Astrocyte of the hippocampus (primary cell): ENCODE results near the gene RBL1.
A peak's percentile ranks its signal among the peaks of the same experiment; 100 is the strongest.
"Not testable (repeated sequence)": the region's sequence is repeated elsewhere in the genome, so short reads cannot be mapped to it uniquely, and the experiment has no call there.

Experiments used
- DNase-seq: peaks from one replicate; pipeline ENCODE4 v3.0.0; 2011; ENCODE audit warnings: low read depth, low spot score

The RBL1 gene

GRCh38 chr20:36992802-36993334 lies 102.9 kb downstream of the RBL1 start:
- DNase-seq, result no peak

GRCh38 chr20:36991703-36992102 lies 104.1 kb downstream of the RBL1 start:
- no peak for DNase-seq

- DNase-seq, result no peak
Measured at GRCh38 chr20:36989797-36990196, 106.0 kb downstream of the RBL1 start.

DNA sequence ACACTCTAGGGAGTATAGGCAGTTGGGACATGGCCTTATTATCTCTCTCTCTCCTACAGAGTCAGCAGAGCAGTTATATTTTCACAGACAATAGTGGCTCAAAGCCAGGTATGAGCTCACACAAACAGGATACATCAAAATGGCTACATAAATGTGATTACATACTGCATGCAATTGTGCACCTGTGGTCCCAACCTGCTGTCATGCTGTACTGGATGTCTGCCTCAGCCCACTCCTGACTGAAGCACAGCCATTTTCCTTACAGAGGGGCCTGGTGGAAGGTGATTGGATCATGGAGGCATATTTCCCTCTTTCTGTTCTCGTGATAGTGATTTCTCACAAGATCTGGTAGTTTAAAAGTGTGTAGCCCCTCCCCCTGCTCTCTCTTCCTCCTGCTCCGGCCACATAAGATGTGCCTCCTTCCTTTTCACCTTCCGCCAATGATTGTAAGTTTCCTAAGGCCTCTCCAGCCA lies 107.3 kb downstream of the RBL1 start:
- DNase-seq, result peak; percentile 7

DNA sequence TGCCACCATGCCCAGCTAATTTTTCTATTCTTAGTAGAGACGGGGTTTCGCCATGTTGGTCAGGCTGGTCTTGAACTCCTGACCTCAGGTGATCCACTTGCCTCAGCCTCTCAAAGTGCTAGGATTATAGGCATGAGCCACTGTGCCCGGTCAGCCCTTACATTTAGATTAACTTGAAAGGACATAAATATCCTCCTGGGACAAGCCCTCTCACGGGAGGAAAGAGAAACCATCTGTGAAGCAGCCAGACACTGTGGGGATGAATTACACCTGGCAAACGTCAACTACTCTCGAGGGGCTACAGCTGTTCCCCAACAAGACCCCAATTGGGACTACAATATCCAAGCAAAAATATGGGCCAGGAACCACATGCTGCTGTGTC lies 111.5 kb downstream of the RBL1 start:
- DNase-seq, result no peak

GRCh38 chr20:36975099-36975818 lies 120.5 kb downstream of the RBL1 start:
- no peak for DNase-seq

DNA sequence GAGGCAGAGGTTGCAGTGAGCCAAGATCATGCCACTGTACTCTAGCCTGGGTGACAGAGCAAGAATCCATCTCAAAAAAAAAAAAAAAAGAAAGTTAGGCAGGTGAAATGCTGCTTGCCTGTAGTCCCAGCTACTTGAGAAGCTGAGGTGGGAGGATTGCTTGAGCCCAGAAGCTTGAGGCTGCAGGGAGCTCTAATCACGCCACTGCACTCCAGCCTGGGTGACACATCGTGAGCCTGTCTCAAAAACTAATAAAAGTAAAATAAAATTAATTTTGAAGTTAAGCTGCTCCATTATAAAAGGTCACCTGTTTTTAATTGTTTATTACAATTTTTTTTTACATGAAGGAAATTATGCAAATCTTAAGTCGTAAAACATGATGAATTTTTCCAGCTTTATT lies 121.1 kb downstream of the RBL1 start:
- DNase-seq, result no peak

- DNase-seq, result no peak
Measured at GRCh38 chr20:36971103-36971502, 124.7 kb downstream of the RBL1 start.

DNA sequence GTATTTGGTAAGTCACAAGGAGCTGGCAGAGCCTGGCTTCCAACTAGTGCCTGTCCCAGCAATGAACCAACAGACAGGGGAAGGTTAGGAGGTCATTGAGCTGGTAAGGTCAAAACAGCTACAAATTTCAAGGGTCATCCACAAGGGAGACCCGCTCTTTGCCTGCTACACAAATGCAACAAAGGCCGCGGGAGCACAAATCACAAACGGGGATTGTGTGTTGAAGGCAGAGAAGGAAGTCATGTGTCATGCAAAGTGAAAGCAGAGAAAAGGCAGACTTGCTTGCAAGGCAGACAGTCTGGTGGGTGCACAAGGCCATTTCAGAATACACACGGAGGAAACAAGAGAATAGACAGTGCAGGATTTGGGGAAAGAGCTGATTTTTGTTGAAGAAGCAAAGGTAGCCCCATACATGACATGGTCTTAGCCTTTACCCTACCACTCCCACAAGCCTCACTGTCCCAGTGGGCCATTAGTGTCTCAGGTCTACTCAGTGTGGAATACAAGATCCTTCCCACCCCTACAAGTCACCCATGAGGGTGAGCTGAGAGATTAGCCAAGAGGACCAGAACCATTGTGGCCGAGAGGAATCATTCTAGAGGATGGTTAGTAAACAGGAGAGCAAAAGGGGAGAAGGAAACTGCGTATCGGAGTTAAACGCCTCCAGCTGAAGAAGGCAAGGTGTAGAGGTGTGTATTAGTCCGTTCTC lies 126.2 kb downstream of the RBL1 start:
- DNase-seq, result no peak

DNA sequence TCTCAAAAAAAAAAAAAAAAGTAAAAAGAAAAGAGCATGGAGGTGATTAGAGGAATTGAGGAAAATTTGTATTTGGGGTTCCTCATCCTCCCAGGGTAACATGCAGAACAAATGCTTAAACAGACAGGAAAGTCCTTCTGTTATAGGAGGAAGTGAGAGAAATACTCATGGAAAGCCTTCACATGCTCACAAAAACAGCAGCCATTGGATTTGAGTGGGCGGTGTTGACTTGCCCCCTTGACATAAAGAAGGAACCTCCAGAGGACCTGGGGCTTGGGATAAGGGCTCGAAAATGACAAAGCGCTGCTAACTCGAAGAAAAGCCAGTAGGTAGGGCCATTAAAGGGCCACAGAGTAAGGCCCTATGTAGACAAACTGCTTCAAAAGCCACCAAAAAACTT lies 126.7 kb downstream of the RBL1 start:
- DNase-seq, result no peak

GRCh38 chr20:36967636-36968035 lies 128.2 kb downstream of the RBL1 start:
- no peak for DNase-seq

DNA sequence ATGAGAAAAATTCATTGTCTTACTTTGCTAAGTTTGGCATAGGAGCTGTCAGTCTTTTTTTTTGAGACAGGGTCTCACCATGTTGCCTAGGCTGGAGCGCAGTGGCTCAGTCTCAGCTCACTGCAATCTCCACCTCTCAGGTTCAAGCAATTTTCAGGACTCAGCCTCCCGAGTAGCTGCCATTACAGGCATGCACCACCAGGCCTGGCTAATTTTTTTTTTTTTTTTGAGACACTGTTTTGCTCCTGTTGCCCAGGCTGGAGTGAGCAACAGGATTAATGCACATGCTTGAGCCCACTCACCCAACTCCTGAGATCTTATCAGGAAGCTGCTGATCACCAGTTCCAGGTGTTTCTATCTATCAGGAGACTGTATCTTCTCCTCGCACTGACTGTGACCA lies 128.8 kb downstream of the RBL1 start:
- not testable (repeated sequence) for DNase-seq

GRCh38 chr20:36962354-36962941 lies 133.3 kb downstream of the RBL1 start:
- DNase-seq, result not testable (repeated sequence)

DNA sequence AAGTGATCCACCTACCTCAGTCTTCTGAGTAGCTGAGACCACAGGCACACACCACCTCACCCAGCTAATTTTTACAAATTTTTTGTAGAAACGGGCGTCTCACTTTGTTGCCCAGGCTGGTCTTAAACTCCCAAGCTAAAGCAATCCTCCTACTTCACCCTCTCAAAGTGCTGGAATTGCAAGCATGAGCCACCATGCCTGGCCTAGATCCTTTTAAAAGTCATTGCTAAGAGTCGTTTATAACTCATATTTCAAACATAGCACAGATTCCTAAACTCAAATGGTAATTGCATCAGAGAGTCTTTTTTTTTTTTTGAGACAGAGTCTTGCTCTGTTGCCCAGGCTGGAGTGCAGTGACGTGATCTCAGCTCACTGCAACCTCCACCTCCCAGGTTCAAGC lies 136.6 kb downstream of the RBL1 start:
- no peak for DNase-seq

DNA sequence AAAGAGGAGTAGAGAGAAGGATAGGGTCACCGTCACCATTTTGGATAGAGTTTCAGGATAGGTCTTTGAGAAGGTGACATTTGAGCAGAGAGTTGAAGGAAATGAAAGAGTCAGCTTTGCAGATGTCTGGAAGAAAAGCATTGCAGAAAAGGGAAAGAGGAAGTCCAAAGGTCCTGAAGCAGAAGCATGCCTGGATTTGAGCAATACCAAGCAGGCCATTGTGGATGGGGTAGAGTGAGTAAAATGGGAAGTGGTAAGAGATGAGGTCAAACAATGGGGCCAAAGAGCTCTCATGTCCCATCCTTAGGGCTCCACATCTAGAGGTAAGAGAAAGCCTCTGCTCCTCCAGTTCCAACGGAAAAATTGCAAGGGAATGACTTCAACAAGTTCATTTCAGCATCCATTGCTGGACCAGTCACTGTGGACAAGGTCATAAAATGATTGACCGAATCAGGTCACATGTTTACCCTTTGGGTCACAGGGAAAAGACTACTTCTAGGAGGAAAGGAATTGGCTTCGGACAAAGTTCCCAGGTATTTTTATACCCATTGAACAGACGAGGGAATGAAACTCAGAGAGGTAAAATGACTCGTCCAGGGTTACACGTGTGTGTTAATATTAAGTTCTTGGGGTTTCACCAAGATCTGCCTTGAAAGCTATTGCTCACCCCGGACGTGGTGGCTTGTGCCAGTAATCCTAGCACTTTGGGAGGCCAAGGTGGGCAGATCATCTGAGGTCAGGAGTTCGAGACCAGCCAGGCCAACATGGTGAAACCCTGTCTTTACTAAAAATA lies 137.7 kb downstream of the RBL1 start:
- no peak for DNase-seq

- no peak for DNase-seq
Measured at GRCh38 chr20:36956674-36957073, 139.1 kb downstream of the RBL1 start.

- no peak for DNase-seq
Measured at GRCh38 chr20:36956016-36956415, 139.8 kb downstream of the RBL1 start.

DNA sequence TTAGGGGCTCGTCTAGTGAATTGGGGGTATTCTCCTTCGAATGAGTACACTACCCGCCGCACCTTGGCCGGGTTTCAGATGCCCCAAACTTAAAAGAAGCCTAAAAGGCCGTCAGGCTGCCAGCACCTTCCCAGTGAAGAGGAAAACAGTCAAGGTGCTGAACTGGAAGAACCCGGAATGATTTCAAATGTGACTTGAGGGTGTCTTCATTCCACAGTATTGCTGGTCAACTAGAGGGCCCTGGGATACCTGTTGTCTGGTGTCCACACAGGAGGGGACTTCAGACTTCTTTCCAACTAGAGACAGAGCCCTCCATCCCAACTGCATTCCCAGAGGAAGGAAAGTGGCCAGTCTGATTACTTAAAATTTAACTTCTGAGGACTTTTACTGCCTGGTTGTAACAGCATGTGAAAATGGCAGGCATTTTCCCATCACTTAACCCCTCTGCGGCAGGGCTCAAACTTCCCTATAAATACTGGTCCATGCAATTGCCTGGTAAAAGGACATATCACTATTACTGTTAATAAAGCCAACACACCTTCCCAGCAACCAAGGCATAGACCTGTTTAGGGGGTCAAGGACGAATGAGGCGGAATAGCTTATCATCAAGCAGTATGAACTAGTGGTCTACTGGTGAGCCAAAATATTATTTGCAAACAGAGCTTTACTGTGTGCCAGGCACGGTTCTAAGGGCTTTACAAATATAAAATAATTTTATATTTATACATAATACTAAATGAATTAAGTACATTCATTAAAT lies 143.6 kb downstream of the RBL1 start:
- DNase-seq, result no peak

- peak; percentile 98 for DNase-seq
Measured at GRCh38 chr20:36951198-36951978, 144.4 kb downstream of the RBL1 start, which contains the start of gene SAMHD1. TSS of gene SAMHD1 (minus strand) at chr20:36951708. CDS start at chr20:36951643, 65 bp downstream.
